WERI-Rb-1 (cell line): ENCODE results near the gene GPHA2.

Experiments
- DNase-seq: peaks from one replicate; pipeline ENCODE4 v3.0.0-alpha.2; 2020
- H3K27ac ChIP-seq: fragments of 250-450 bp; sonication (Bioruptor Pico); 2 replicates; pipeline ENCODE4 v1.5.1; 2020; ENCODE audit warnings: mild to moderate bottlenecking, moderate library complexity
- H3K27me3 ChIP-seq: fragments of 250-450 bp; sonication (Bioruptor Pico); 2 replicates; pipeline ENCODE4 v1.5.1; 2021; ENCODE audit warnings: mild to moderate bottlenecking, low read depth, moderate library complexity; ENCODE audit not compliant: insufficient read depth, severe bottlenecking
- H3K36me3 ChIP-seq: fragments of 250-450 bp; sonication (Bioruptor Pico); 2 replicates; pipeline ENCODE4 v1.5.1; 2020; ENCODE audit warnings: mild to moderate bottlenecking, moderate library complexity
- H3K4me3 ChIP-seq: 2 replicates; pipeline ENCODE4 v1.5.1; 2011; ENCODE audit warnings: low read depth, mild to moderate bottlenecking, control low read depth, low read length
- H3K9me3 ChIP-seq: fragments of 250-450 bp; sonication (Bioruptor Pico); 2 replicates; pipeline ENCODE4 v1.5.1; 2021; ENCODE audit warnings: mild to moderate bottlenecking, moderate library complexity; ENCODE audit not compliant: severe bottlenecking
- TF ChIP-seq, protein P1 (sequence below): IDR thresholded peaks from 2 replicates; pipeline ENCODE4 v1.5.1; 2011; ENCODE audit warnings: low read depth, mild to moderate bottlenecking, control low read depth, inconsistent platforms, low read length

The GPHA2 gene

GRCh38 chr11:64923944-64924909, 11.5 kb downstream of the GPHA2 start, which contains the start of gene PPP2R5B:
Gene PPP2R5B (plus strand): TSS chr11:64924689. CDS start chr11:64925735, 1,046 bp downstream.
- Histone ChIP-seq H3K9me3 (no peaks in the 10 kb centered on the region), H3K27me3 (no peaks in the 10 kb centered on the region), H3K4me3 (peak within 1 kb of the TSS; percentile 71), H3K27ac (peak within 1 kb of the TSS; percentile 85), H3K36me3 (no peaks in the 10 kb centered on the region)
- TF ChIP-seq, protein P1, sequence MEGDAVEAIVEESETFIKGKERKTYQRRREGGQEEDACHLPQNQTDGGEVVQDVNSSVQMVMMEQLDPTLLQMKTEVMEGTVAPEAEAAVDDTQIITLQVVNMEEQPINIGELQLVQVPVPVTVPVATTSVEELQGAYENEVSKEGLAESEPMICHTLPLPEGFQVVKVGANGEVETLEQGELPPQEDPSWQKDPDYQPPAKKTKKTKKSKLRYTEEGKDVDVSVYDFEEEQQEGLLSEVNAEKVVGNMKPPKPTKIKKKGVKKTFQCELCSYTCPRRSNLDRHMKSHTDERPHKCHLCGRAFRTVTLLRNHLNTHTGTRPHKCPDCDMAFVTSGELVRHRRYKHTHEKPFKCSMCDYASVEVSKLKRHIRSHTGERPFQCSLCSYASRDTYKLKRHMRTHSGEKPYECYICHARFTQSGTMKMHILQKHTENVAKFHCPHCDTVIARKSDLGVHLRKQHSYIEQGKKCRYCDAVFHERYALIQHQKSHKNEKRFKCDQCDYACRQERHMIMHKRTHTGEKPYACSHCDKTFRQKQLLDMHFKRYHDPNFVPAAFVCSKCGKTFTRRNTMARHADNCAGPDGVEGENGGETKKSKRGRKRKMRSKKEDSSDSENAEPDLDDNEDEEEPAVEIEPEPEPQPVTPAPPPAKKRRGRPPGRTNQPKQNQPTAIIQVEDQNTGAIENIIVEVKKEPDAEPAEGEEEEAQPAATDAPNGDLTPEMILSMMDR: no peak
- DNase-seq: peak; percentile 92

DNA sequence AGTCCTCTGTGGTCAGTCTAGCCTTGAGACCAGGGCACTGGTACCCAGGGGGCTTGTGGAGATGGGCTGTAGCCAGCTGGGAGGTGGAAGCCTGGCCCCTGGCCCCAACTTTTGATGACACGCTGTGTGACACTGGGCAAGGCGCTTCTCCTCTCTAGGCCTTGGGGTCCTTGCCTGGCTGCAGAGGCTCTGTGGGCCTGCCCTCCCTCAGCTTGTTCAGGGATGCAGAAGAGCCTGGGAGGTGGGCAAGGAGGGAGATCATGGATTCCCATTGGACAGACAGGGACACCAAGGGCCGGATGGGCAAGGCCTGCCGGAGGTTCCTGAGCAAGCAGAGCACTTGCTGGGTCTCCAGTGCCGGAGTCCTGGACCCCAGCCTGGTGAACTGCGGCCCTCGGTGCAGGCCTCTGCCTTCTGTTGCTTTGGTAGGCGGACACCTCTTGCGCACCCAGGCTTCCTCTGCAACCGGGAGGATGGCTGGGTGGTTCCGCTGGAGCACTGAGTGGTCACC, 12.5 kb downstream of the GPHA2 start:
- no peaks in the 10 kb centered on the region for H3K9me3 ChIP-seq
- TF ChIP-seq, protein P1: no peak
- H3K27ac ChIP-seq: 0 out of 2 replicates have a peak overlapping the region, but pooled peaks have one; percentile 3
- H3K36me3 ChIP-seq: no peaks in the 10 kb centered on the region
- no peak overlapping the region for H3K4me3 ChIP-seq
- no peaks in the 10 kb centered on the region for H3K27me3 ChIP-seq
- DNase-seq: no peak

- Histone ChIP-seq H3K36me3 (no peaks in the 10 kb centered on the region), H3K9me3 (no peaks in the 10 kb centered on the region), H3K27ac (no peak overlapping the region), H3K4me3 (no peak overlapping the region), H3K27me3 (no peaks in the 10 kb centered on the region)
- no peak for DNase-seq
- TF ChIP-seq, protein P1: no peak
These were observed 14.3 kb downstream of the GPHA2 start for GRCh38 chr11:64921384-64921783.

DNA sequence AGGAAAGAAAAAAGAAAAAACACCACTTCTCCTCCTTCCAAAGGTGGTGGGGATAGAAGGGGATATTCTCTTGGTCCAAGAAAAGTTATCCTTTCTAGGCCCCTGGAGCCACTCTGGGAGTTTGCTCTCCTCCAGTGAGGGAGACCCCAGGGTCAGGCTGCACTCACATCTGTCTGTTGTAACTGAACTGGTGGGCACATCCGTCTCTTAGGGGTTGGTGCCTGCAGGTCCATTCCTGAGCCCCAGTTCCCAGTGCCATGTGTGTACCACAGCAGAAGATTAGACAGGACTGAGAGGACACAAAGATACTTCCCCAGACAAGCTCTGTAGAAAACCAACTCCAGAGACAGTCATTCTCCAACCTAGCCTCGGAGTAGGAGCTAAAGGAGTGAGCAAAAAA, 15.6 kb downstream of the GPHA2 start:
- peak overlapping the region; percentile 33 for H3K27ac ChIP-seq
- no peaks in the 10 kb centered on the region for H3K9me3 ChIP-seq
- H3K4me3 ChIP-seq: no peak overlapping the region
- no peak for DNase-seq
- H3K27me3 ChIP-seq: no peaks in the 10 kb centered on the region
- TF ChIP-seq, protein P1: no peak
- no peaks in the 10 kb centered on the region for H3K36me3 ChIP-seq

- no peaks in the 10 kb centered on the region for H3K9me3 ChIP-seq
- no peaks in the 10 kb centered on the region for H3K27me3 ChIP-seq
- no peaks in the 10 kb centered on the region for H3K36me3 ChIP-seq
- H3K27ac ChIP-seq: peak overlapping the region; percentile 33
- no peak overlapping the region for H3K4me3 ChIP-seq
- DNase-seq: no peak
- TF ChIP-seq, protein P1: no peak
These were observed 16.1 kb downstream of the GPHA2 start for GRCh38 chr11:64919627-64920026.
